ENCODE results near the gene RIOX2. TPM values are rescaled to one million over a fixed set of nuclear protein-coding genes. Genes with fewer than 3 reads are reported as not detected.

The RIOX2 gene
- total and polyA plus RNA-seq, 2 of the 8 experiments (the other 6 are each of a cell fraction or from before 2014, with no cell fraction given), result 3.8 to 16.4 TPM

DNA sequence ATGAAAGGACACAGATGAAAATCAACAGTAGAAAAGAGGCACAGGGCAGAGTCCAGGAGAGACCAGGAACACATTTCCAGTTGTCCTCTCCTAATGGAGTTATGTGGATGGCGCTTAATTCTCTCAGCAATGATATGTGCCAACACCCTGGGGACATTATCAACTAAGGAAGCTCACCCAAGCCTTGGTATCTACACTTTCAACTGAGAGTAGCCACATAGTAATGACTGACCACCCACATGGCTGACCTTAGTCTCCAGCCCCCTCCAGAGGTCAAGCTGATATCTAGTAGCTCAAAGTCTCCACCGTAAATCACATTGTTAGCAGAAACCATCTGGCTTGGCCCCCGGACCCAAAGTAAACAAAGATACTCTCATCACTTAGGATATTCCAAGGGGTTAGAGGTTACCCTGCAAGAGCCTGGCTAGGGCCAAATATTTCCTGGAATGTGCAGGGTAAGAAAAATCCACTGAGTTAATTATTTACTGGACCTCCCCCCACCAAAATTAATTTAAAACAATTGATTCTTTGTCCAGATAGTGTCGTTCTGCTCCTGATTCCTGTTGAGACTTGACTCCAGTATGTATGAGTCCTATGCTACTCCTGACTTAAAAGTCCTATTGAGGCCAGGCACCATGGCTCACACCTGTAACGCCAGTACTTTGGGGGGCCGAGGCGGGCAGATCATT, 38.1 kb upstream of the RIOX2 start:
- 93% methylated on average over 7 of the region's 7 CpGs; no CpG with 5 or more reads in 1 of the 2 experiments for WGBS, 2 experiments (ENCODE audit: extremely low coverage in 1 of 2, insufficient coverage in 1 of 2, insufficient read length in 1 of 2, insufficient replicate concordance in 2 of 2, low coverage in 1 of 2, low lambda C conversion rate in 2 of 2, missing lambda C conversion rate in 1 of 2)
- Histone ChIP-seq H4K91ac (replicated peaks; ENCODE audit: insufficient read length, low read length) (no peak overlapping the region), H3K27ac (ENCODE audit: low read depth, low read length) (no peak overlapping the region), H3K23ac (ENCODE audit: insufficient read length) (no peak overlapping the region), H3K18ac (ENCODE audit: extremely low read depth, low read length) (no peak overlapping the region), H3K9me3 (ENCODE audit: insufficient read depth in 2 of 2, low read depth in 1 of 2, low read length in 1 of 2) (no peaks in the 10 kb centered on the region), H3K36me3 (ENCODE audit: control insufficient read depth in 2 of 4, insufficient read depth in 4 of 4, low read length in 3 of 4) (no peaks in the 10 kb centered on the region), H3K4me1 (replicated peaks in 1 of 4; ENCODE audit: control insufficient read depth in 3 of 4, insufficient read depth in 4 of 4, low read length in 3 of 4) (no peaks in the 10 kb centered on the region), H4K20me1 (replicated peaks in 1 of 2; ENCODE audit: control insufficient read depth in 1 of 2, insufficient read depth in 2 of 2, low read length in 2 of 2) (no peaks in the 10 kb centered on the region), H3K4me2 (ENCODE audit: insufficient read depth in 1 of 2, low read depth in 2 of 2, low read length in 2 of 2) (no peak overlapping the region), H3K79me2 (ENCODE audit: control insufficient read depth in 1 of 2, insufficient read depth in 2 of 2, low read length in 2 of 2) (no peaks in the 10 kb centered on the region), H2AFZ (ENCODE audit: low read length) (no peak overlapping the region), H3K23me2 (ENCODE audit: low read depth, low read length) (no peaks in the 10 kb centered on the region), H3K56ac (replicated peaks; ENCODE audit: insufficient read length, low read depth, low read length) (no peak overlapping the region), H2AK5ac (ENCODE audit: low read depth, low read length) (no peak overlapping the region), H3K14ac (ENCODE audit: insufficient read length) (no peak overlapping the region), H3K9ac (replicated peaks in 1 of 4; ENCODE audit: extremely low read depth in 1 of 4, low read depth in 3 of 4, low read length in 3 of 4) (no peak overlapping the region), H3K4me3 (ENCODE audit: extremely low read depth in 1 of 4, insufficient read depth in 2 of 4, low read depth in 3 of 4, low read length in 4 of 4) (no peak overlapping the region), H3K27me3 (replicated peaks in 1 of 4; ENCODE audit: control insufficient read depth in 3 of 4, extremely low read depth in 1 of 4, insufficient read depth in 3 of 4, low read length in 3 of 4) (peaks cover 0 to 1% (median 0%) of the 10 kb centered on the region in 4 experiments; a peak in 1 of 7 replicates), H3K4ac (replicated peaks; ENCODE audit: insufficient read length, low read depth, low read length) (no peak overlapping the region), H2BK120ac (replicated peaks; ENCODE audit: low read depth, low read length) (no peak overlapping the region), H4K8ac (ENCODE audit: extremely low read depth, insufficient read depth, low read length) (no peak overlapping the region), H3K79me1 (ENCODE audit: low read depth, low read length) (no peaks in the 10 kb centered on the region), H4K5ac (ENCODE audit: insufficient read length, low read depth, low read length) (no peak overlapping the region), H2BK12ac (ENCODE audit: low read depth, low read length) (no peak overlapping the region), H2BK20ac (ENCODE audit: low read length) (no peak overlapping the region), H2BK5ac (ENCODE audit: low read depth, low read length) (no peak overlapping the region), H2BK15ac (ENCODE audit: low read length) (no peak overlapping the region)
- TF ChIP-seq, protein P1, sequence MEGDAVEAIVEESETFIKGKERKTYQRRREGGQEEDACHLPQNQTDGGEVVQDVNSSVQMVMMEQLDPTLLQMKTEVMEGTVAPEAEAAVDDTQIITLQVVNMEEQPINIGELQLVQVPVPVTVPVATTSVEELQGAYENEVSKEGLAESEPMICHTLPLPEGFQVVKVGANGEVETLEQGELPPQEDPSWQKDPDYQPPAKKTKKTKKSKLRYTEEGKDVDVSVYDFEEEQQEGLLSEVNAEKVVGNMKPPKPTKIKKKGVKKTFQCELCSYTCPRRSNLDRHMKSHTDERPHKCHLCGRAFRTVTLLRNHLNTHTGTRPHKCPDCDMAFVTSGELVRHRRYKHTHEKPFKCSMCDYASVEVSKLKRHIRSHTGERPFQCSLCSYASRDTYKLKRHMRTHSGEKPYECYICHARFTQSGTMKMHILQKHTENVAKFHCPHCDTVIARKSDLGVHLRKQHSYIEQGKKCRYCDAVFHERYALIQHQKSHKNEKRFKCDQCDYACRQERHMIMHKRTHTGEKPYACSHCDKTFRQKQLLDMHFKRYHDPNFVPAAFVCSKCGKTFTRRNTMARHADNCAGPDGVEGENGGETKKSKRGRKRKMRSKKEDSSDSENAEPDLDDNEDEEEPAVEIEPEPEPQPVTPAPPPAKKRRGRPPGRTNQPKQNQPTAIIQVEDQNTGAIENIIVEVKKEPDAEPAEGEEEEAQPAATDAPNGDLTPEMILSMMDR (IDR thresholded peaks at IDR 0.05; ENCODE audit: control extremely low read depth in 1 of 3, insufficient read depth in 1 of 3, low read depth in 1 of 3, low read length in 3 of 3), result peak in 2 of 3 experiments; percentile 14 to 18; a peak in 1 of 4 replicates
- TF ChIP-seq RAD21 (IDR thresholded peaks at IDR 0.05 in 1 of 2, conservative IDR thresholded peaks at IDR 0.05 in 1 of 2; ENCODE audit: low read depth in 2 of 2, low read length in 2 of 2), result peak; percentile 37 to 62; a peak in 3 of 4 replicates
- TF ChIP-seq CHD2 (IDR thresholded peaks at IDR 0.05; ENCODE audit: low read length), result no peak
- no peak for FAIRE-seq
- no peak for DNase-seq (ENCODE audit: low read depth in 1 of 2, low spot score in 2 of 2)
- CTCF ChIA-PET (ENCODE audit: partially characterized antibody), result interaction anchor here (0.6 to 8.6 kb wide), 5 partner anchors 13 to 216 kb away, joined by 3 to 85 read pairs (median 5); no protein-coding TSS in a partner anchor
- POLR2A ChIA-PET (ENCODE audit: partially characterized antibody), result no interaction called here
